ENCODE data around the gene SPRR4.

DNA sequence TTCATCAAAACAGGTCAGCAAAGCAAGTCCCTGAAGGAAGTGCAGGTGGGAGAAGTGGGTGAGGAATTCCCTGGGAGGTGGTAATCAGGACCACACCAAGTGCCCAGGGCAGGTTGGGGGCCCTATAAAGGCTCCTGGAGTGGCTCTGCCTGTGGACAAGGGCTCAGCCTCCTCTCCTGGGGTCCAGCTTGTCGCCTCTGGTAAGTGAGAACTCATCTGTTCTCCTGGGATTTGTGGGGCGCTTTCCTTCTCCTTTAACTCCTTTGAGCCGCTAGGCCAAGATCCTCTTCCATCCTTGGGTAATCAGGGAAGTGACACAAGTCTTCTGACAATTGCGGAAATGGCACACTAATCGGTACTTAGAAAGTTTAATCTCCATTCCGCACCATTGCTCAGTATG is at the start of gene SPRR4:
- TF ChIP-seq POLR2A (IDR thresholded peaks at IDR 0.05) (no peak), POLR2AphosphoS5 (IDR thresholded peaks at IDR 0.05) (no peak)

All from gastroesophageal sphincter (tissue), 2 donors.